Esophagus squamous epithelium (tissue), 4 donors: ENCODE measurements around the gene OR6V1.

Experiments
- CTCF ChIP-seq, 6 experiments: fragments of 450-650 bp in 4 of 6; fragments of 200-600 bp in 2 of 6; sonication (generic) in 2 of 6; IDR thresholded peaks; one replicate each; pipeline ENCODE4 v1.5.1; 2016 to 2019; ENCODE audit warnings: antibody characterized with exemption in 6 of 6, mild to moderate bottlenecking in 4 of 6, moderate library complexity in 4 of 6
- POLR2A ChIP-seq, 4 donors: fragments of 450-650 bp; IDR thresholded peaks; one replicate each; pipeline ENCODE4 v1.6.1; 2017; ENCODE audit warnings: antibody characterized with exemption in 4 of 4, mild to moderate bottlenecking in 4 of 4, moderate library complexity in 3 of 4

DNA sequence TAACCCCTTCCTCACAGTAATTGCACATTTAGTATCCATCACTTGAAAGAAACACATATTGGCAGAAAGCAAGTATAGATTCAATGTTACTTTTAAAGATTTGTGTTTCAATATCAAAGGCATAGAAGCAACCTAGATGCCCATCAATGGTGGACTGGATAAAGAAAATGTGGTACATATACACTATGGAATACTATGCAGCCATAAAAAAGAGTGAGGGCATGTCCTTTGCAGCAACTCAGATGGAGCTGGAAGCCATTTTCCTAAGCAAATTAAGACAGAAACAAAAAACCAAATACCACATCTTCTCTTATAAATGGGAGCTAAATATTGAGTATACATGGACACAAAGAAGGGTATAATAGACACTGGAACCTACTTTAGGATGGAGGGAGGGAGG is 3.6 kb downstream of the OR6V1 start:
- TF ChIP-seq CTCF (IDR thresholded peaks at IDR 0.05) = no peak
- no peak for TF ChIP-seq POLR2A (IDR thresholded peaks at IDR 0.05)
